Activated naive CD8-positive, alpha-beta T cell treated with anti-CD3 and anti-CD28 coated beads for 36 hours (primary cell): Measurements from ENCODE around the gene SNX5. TPM values are rescaled to one million over a fixed set of nuclear protein-coding genes. Genes with fewer than 3 reads are reported as not detected.

ENCODE experiments used
- DNase-seq: peaks from one replicate; pipeline ENCODE4 v3.0.0; 2021
- H3K27ac Mint-ChIP-seq: one replicate; pipeline ENCODE4 v1.8.0; 2022; ENCODE audit warnings: mild to moderate bottlenecking, moderate library complexity, mixed read lengths
- H3K27me3 Mint-ChIP-seq: one replicate; pipeline ENCODE4 v1.8.0; 2022; ENCODE audit warnings: mild to moderate bottlenecking, mixed read lengths
- H3K36me3 Mint-ChIP-seq: one replicate; pipeline ENCODE4 v1.8.0; 2021; ENCODE audit warnings: mild to moderate bottlenecking, mixed read lengths
- H3K4me1 Mint-ChIP-seq: one replicate; pipeline ENCODE4 v1.8.0; 2021; ENCODE audit warnings: mixed read lengths
- H3K4me3 Mint-ChIP-seq: one replicate; pipeline ENCODE4 v1.8.0; 2022; ENCODE audit warnings: mild to moderate bottlenecking, moderate library complexity, mixed read lengths
- H3K9me3 Mint-ChIP-seq: one replicate; pipeline ENCODE4 v1.8.0; 2022; ENCODE audit warnings: mixed read lengths
- total RNA-seq, 2 experiments: library from RNA; stranded (reverse); gene quantifications; one replicate each; pipeline ENCODE4 v1.2.3, GENCODE V29; 2021

Gene SNX5
- total RNA-seq, 2 experiments from 2014 or later = 198 to 235 TPM

- H3K27ac Mint-ChIP-seq = no peak overlapping the region
- H3K27me3 Mint-ChIP-seq = peaks cover 9% of the 10 kb centered on the region
Observed at GRCh38 chr20:17904027-17904426, 64.6 kb downstream of the SNX5 start.

GRCh38 chr20:17902531-17903083, 66.0 kb downstream of the SNX5 start:
- H3K4me3 Mint-ChIP-seq = no peak overlapping the region
- H3K27ac Mint-ChIP-seq = no peak overlapping the region
- peaks cover 12% of the 10 kb centered on the region for H3K27me3 Mint-ChIP-seq
- peaks cover 3% of the 10 kb centered on the region for H3K4me1 Mint-ChIP-seq
- no peaks in the 10 kb centered on the region for H3K36me3 Mint-ChIP-seq
- no peak for DNase-seq
- H3K9me3 Mint-ChIP-seq = no peaks in the 10 kb centered on the region

More at GRCh38 chr20:17904027-17904426, 64.6 kb downstream of the SNX5 start:
- Mint-ChIP-seq H3K36me3 (no peaks in the 10 kb centered on the region), H3K9me3 (no peaks in the 10 kb centered on the region), H3K4me3 (no peak overlapping the region), H3K4me1 (no peaks in the 10 kb centered on the region)
- no peak for DNase-seq

GRCh38 chr20:17901971-17902370, 66.6 kb downstream of the SNX5 start:
- H3K4me3 Mint-ChIP-seq = no peak overlapping the region
- peaks cover 19% of the 10 kb centered on the region for H3K27me3 Mint-ChIP-seq
- peaks cover 3% of the 10 kb centered on the region for H3K4me1 Mint-ChIP-seq
- no peak overlapping the region for H3K27ac Mint-ChIP-seq
- H3K9me3 Mint-ChIP-seq = no peaks in the 10 kb centered on the region
- no peak for DNase-seq
- H3K36me3 Mint-ChIP-seq = no peaks in the 10 kb centered on the region

- peak; percentile 55 for DNase-seq
- H3K4me1 Mint-ChIP-seq = peaks cover 23% of the 10 kb centered on the region
- H3K4me3 Mint-ChIP-seq = no peak overlapping the region
- H3K36me3 Mint-ChIP-seq = no peaks in the 10 kb centered on the region
- H3K9me3 Mint-ChIP-seq = no peaks in the 10 kb centered on the region
- peaks cover 36% of the 10 kb centered on the region for H3K27me3 Mint-ChIP-seq
- no peak overlapping the region for H3K27ac Mint-ChIP-seq
Observed at GRCh38 chr20:17898548-17898994, 70.0 kb downstream of the SNX5 start.

- Mint-ChIP-seq H3K27ac (no peak overlapping the region), H3K9me3 (no peaks in the 10 kb centered on the region), H3K4me3 (no peak overlapping the region), H3K4me1 (peaks cover 27% of the 10 kb centered on the region), H3K36me3 (no peaks in the 10 kb centered on the region), H3K27me3 (peaks cover 36% of the 10 kb centered on the region)
- no peak for DNase-seq
Observed at GRCh38 chr20:17897566-17898307, 70.9 kb downstream of the SNX5 start.

- peaks cover 41% of the 10 kb centered on the region for H3K27me3 Mint-ChIP-seq
- DNase-seq = no peak
- no peak overlapping the region for H3K27ac Mint-ChIP-seq
- no peaks in the 10 kb centered on the region for H3K9me3 Mint-ChIP-seq
- H3K4me3 Mint-ChIP-seq = no peak overlapping the region
- no peaks in the 10 kb centered on the region for H3K36me3 Mint-ChIP-seq
- peaks cover 27% of the 10 kb centered on the region for H3K4me1 Mint-ChIP-seq
Observed at GRCh38 chr20:17896771-17897369, 71.7 kb downstream of the SNX5 start.

GRCh38 chr20:17896193-17896723, 72.3 kb downstream of the SNX5 start:
- no peak overlapping the region for H3K27ac Mint-ChIP-seq
- H3K27me3 Mint-ChIP-seq = peaks cover 47% of the 10 kb centered on the region
- H3K36me3 Mint-ChIP-seq = no peaks in the 10 kb centered on the region
- no peaks in the 10 kb centered on the region for H3K9me3 Mint-ChIP-seq
- H3K4me1 Mint-ChIP-seq = peaks cover 27% of the 10 kb centered on the region
- peak overlapping the region; percentile 20 for H3K4me3 Mint-ChIP-seq
- no peak for DNase-seq

GRCh38 chr20:17895641-17896171, 72.9 kb downstream of the SNX5 start:
- Mint-ChIP-seq H3K27me3 (peaks cover 47% of the 10 kb centered on the region), H3K4me1 (peaks cover 27% of the 10 kb centered on the region)

GRCh38 chr20:17893445-17893844, 75.1 kb downstream of the SNX5 start:
- Mint-ChIP-seq H3K27ac (no peak overlapping the region), H3K9me3 (peaks cover 5% of the 10 kb centered on the region), H3K4me3 (no peak overlapping the region), H3K4me1 (peaks cover 24% of the 10 kb centered on the region), H3K36me3 (no peaks in the 10 kb centered on the region), H3K27me3 (peaks cover 44% of the 10 kb centered on the region)
- no peak for DNase-seq

More at GRCh38 chr20:17895641-17896171, 72.9 kb downstream of the SNX5 start:
- H3K27ac Mint-ChIP-seq = peak overlapping the region; percentile 10
- no peaks in the 10 kb centered on the region for H3K9me3 Mint-ChIP-seq
- peak overlapping the region; percentile 70 for H3K4me3 Mint-ChIP-seq
- H3K36me3 Mint-ChIP-seq = no peaks in the 10 kb centered on the region
- peak; percentile 81 for DNase-seq

- DNase-seq = no peak
- Mint-ChIP-seq H3K4me3 (no peak overlapping the region), H3K27me3 (peaks cover 43% of the 10 kb centered on the region), H3K36me3 (no peaks in the 10 kb centered on the region), H3K27ac (no peak overlapping the region), H3K9me3 (peaks cover 5% of the 10 kb centered on the region), H3K4me1 (peaks cover 24% of the 10 kb centered on the region)
Observed at GRCh38 chr20:17892189-17892938, 76.2 kb downstream of the SNX5 start.

Other genes with a start within 250 kb of the SNX5 start
- 10 to 100 TPM; 30.1 to 30.9 TPM for gene MGME1, start 224 bp upstream of the SNX5 start, total RNA-seq
- not detected for gene OVOL2, start 89.1 kb upstream of the SNX5 start, total RNA-seq
- 10 to 100 TPM; 16.6 to 16.7 TPM for gene KAT14, start 169.1 kb upstream of the SNX5 start, total RNA-seq
- 10 to 100 TPM; 21.4 to 21.9 TPM for gene PET117, start 169.1 kb upstream of the SNX5 start, total RNA-seq